GM19463 (cell line): ENCODE results near the gene ZBED6.
"Not testable (repeated sequence)": the region's sequence is repeated elsewhere in the genome, so short reads cannot be mapped to it uniquely, and the experiment has no call there.

Experiments
- ATAC-seq: cut with Tn5 transposase; IDR thresholded peaks from one replicate; pipeline ENCODE4 v1.9.1; 2021; ENCODE audit warnings: mild to moderate bottlenecking, moderate library complexity; ENCODE audit not compliant: unreplicated experiment

Gene ZBED6, protein sequence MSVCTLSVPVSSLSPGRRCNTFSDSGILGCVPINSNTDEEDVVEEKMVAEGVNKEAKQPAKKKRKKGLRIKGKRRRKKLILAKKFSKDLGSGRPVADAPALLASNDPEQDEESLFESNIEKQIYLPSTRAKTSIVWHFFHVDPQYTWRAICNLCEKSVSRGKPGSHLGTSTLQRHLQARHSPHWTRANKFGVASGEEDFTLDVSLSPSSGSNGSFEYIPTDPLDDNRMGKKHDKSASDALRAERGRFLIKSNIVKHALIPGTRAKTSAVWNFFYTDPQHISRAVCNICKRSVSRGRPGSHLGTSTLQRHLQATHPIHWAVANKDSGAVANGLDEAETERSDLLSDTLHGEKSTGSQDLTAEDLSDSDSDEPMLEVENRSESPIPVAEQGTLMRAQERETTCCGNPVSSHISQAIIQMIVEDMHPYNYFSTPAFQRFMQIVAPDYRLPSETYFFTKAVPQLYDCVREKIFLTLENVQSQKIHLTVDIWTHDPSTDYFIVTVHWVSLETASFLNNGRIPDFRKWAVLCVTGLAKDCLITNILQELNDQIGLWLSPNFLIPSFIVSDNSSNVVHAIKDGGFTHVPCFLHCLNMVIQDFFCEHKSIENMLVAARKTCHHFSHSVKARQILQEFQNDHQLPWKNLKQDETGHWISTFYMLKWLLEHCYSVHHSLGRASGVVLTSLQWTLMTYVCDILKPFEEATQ (N-terminal part only)

DNA sequence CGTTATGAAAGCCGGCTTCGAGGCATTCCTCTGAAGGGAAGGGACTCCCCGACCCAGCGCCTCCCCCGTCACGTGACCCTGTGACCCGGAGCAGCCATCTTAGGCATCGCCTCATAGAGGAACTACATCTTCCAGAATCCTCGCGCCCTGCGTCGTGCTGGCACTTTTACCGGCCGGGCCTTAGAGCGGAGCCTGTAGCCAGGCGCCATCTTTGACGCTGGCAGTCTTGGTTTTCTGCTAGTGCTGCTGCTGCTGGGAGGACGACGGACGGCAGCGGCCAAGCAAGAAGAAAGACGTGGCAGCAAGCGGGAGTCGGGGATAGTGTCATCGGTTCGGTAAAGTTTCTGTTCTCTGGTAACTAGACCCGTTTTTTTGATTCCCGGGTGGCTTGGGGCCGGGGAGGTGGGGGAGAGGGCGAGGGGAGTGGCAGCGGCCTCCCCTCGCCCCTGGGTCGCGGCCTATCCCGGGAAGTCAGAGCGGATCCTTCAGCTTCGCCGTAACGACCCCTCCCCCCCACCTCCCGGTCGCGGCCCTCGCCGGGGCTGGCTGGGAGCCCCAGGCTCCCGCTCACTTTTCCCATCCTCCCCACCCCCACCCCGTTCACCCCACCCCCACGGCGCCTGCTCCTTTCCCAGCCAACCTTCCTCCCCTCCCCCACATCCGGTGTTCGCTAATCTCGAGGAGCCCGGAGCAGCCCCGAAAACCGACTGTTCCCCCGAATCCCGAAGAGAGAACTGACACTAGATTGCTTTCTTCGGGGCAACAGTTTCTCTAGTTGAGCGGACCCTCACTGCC, at the start of gene ZBED6, which contains the start of gene ZC3H11A:
Gene ZBED6, plus strand, starts transcription at position 183 of the 795 bp plus-strand sequence. CDS start 1,900 bp downstream, outside the sequence.
Gene ZC3H11A, plus strand, starts transcription at position 183 of the 795 bp plus-strand sequence. CDS start 21,448 bp downstream, outside the sequence.
- peak; percentile 97 for ATAC-seq

DNA sequence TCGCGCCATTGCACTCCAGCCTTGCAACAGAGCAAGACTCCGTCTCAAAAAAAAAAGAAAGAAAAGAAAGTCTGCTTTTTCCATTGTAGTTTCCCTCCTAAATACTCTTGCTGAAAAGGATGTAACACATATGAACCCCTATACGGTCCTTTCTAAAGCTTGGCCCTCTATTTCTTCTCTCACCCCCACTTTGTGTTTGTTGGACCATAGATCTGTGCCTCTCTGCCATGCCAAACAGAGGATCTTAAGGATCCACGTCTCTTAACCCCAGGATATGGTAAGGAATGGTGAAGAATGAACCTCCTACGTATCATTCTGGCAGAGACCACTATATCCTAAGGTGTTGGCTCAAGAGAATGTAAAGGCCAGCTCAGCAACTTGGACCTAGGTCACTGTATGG, 49.1 kb upstream of the ZBED6 start:
- ATAC-seq, result no peak

DNA sequence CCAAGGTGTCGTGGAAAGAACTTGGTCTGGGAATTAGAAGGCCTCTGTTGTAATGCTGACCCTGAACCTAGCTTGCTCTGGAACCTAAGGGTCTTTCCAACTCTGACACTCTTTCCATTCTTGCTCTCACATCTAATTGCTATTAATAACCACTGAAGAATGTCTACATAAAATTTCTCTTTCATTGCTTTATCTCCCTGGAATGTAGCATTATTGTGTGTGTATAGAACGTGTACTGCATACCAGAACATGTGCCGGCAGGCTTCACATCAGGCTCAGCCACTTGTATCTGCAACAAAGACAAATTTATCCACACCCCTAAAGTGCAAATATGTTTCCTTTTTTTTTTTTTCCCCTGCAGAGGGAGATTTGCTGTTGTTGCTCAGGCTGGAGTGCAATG, 44.4 kb upstream of the ZBED6 start:
- no peak for ATAC-seq

DNA sequence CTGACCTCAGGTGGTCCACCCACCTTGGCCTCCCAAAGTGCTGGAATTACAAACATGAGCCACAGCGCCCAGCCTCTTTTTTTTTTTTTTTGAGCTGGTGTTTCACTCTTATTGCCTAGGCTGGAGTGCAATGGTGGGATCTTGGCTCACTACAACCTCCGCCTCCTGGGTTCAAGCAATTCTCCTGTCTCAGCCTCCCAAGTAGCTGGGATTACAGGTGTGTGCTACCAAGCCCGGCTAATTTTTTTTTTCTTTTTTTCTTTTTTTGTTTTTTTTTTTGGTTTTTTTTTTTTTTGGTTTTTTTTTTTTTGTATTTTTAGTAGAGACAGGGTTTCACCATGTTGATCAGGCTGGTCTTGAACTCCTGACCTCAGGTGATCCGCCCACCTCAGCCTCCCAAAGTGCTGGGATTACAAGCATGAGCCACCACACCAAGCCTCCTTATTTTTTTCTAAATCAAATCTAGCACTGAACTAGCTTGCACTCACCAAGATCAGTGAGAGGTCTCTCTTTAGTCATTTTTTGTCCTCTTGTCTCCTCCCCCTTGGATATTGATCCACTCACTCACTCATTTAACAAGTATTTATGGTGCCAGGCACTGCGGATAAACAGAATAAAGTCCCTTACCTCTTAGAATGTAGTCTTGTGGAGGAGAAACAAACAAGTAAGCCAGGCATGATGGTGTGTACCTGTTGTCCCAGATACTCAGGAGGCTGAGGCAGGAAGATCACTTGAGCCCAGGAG, 43.6 kb upstream of the ZBED6 start:
- not testable (repeated sequence) for ATAC-seq

DNA sequence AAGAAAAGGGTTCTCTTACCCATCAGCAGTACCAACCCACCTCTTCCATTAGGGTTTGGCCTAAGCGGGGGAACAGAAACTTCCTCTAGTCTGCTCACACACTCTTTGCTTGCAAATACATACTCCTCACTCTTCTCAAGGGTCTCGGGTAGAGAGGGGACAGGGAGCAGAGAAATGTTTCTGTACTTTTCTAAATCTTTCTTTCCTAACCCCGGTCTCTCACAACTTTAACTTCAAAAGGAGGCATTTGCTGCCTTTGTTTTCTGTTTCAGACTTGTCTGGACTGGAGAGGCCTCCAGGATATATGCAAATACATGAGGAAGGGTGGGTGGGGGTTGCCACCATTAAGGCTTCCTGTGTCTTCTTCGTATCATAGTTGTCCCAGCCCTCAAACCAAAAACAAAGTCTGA, 41.0 kb upstream of the ZBED6 start:
- peak; percentile 62 for ATAC-seq

DNA sequence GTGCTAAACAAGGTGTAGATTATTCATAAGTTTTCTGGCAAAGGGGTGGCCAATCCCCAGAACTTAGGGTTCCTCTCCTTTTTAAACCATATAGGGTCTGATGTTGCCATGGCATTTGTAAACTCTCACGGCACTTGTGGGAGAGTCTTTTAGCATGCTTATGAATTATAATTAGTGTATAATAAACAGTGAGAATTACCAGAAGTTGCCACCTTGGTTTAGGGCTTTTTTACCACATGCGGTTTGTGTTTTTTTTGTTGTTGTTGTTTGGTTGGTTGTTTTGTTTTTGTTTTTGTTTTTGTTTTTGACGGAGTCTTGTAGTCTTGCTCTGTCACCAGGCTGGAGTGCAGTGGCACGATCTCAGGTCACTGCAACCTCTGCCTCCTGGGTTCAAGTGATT, 39.4 kb upstream of the ZBED6 start:
- no peak for ATAC-seq

DNA sequence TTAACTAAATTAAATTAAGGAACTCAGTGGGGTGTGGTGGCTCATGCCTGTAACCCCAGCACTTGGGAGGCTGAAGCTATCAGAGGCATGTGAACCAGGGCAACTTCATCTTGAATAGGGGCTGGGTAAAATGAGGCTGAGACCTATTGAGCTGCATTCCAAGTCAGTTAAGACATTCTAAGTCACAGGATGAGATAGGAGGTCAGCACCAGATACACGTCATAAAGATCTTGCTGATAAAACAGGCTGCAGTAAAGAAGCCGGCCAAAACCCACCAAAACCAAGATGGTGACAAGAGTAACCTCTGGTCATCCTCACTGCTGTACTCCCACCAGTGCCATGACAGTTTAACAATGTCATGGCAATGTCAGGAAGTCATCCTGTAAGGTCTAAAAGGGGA, 36.7 kb upstream of the ZBED6 start:
- ATAC-seq, result not testable (repeated sequence)

DNA sequence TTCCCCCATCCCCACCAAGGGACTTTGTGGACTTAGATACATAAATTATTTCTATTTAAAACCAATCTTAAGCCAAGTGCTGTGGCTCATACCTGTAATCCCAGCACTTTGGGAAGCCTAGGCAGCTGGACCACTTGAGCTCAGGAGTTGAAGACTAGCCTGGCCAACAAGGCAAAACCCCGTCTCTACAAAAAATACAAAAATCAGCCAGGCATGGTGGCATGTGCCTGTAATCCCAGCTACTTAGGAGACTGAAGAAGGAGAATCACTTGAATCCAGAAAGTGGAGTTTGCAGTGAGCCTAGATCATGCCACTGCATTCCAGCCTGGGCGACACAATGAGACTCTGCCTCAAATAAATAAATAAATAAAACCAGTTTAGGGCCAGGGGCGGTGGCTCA, 34.9 kb upstream of the ZBED6 start:
- ATAC-seq, result no peak

DNA sequence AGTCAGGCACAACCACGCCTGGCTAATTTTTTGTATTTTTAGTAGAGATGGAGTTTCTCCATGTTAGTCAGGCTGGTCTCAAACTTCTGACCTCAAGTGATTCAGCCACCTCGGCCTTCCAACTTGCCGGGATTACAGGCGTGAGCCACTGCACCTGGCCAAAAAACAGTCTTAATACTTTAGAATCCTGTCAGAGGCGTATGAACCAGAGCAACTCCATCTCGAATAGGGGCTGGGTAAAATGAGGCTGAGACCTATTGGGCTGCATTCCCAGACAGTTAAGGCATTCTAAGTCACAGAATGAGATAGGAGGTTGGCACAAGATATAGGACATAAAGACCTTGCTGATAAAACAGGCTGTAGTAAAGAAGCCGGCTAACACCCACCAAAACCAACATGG, 33.5 kb upstream of the ZBED6 start:
- ATAC-seq, result not testable (repeated sequence)

DNA sequence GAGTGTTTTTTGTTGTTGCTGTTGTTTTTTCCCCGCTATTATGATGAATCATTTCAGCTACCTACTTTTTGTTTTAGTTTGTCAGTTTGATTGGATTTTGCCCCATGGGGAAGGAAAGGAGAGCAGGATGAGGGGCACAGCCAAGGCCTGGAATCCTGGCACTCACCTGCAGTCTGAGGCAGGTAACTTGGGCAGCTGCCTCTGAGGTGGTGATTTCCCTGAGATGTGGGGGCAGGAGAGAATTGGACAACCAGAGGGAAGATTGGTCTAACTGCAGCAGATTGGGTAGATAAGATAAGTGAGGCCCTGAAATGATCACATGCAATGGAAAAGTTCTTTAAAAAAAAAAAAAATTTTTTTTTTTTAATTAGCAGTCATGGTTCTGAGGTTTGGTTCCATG, 31.9 kb upstream of the ZBED6 start:
- no peak for ATAC-seq

DNA sequence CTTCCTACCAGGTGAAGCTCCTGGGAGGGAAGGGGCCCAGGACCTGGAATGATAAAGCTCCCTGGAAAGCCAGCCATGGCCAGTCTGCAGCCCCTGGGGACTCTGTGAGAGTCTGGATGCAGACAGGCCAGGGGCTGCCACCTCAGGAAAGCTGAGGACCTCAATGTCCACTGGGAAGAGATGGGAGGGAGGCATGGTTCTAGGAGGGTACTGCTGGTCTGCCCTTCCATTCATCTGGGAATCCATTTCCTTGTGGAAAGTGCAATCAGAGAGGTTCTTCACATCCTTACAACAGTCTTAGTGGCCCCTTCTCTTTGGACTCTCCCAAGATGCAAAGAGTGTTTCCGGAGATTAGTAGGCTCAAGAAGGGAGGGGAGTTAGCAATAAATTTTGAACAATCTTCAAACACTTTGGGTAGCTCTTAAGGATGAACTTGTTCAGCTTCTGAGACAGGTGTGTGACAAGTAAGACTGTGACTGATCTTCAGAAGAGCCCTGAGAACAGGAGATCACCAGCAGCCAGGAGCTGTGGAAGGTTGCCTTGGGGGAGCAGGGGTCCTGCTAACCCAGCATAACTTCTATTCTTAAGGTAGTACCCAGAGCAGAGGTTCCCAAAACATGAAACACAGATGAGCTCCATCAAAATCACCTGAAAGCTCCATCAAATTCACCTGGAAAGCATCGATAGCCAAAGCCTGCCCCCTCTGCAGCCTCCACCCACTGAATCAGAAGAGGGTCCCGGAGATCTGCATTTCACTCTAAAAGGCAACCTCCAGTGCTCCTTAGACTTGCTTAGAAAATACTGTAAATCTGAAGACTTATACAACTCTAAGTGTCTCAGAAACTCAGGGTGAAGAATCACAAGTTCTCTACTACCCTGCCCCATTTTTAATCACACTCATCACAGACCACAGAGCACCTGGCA, 31.1 kb upstream of the ZBED6 start:
- ATAC-seq, result no peak

DNA sequence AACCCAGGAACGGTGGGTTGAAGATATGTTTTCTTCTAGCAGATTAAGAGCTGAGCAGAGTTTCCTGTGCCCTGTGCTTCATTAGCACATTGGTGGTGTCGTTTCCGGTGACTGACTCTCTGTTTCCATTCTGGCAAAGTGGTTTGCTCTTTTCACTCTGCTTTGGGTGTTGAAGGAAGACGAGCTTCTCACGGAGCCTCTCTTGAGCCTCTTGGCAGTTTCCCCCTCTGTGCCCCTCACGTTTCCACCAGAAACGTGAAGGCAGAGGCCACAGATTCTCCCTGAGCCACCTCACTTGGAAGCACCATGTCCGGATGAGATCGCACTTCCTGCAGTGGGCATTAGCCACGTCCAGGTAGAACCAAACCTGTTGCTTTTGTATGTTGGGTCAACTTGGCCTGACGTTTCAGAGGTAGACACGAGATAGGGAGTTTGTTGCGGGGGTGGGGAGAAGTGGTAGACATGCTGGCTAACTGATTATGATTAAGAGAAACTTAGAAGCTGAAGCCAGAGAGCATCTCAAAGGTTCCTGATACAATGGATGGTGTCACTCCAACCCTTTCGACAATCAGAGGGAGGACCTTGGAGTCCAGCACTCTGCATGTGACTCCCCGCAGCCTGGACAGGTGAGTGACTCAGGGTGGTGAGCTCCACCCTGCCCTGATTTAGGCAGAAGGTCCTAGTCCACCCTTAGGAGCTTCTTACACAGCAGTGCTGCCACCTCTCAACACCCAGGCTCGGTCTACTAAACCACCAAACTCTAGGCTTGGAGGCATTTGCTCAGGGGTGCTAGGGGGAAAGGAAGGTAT, 30.2 kb upstream of the ZBED6 start, which contains the start of gene LAX1:
Gene LAX1, plus strand, starts transcription at position 155 of the 809 bp plus-strand sequence. Its CDS starts 383 bp downstream, at position 538.
- ATAC-seq, result peak; percentile 74

DNA sequence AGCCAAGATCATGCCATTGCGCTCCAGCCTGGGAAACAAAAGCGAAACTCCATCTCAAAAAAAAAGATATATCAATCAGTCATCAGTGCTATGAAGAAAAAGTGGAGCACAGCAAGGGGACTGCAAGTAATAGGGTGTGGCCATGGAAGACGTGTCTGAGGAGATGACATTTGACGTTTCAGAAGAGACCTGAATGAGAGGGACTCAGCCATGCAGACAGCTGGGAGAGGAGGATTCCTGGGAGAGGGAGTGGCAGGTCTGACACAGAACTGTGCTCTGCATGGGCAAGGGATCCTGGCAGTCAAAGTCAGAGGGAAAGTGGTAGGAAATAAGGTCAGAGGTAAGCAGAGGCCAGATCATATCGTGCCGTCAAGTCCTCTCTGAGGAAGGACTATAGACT, 27.2 kb upstream of the ZBED6 start:
- ATAC-seq, result no peak

DNA sequence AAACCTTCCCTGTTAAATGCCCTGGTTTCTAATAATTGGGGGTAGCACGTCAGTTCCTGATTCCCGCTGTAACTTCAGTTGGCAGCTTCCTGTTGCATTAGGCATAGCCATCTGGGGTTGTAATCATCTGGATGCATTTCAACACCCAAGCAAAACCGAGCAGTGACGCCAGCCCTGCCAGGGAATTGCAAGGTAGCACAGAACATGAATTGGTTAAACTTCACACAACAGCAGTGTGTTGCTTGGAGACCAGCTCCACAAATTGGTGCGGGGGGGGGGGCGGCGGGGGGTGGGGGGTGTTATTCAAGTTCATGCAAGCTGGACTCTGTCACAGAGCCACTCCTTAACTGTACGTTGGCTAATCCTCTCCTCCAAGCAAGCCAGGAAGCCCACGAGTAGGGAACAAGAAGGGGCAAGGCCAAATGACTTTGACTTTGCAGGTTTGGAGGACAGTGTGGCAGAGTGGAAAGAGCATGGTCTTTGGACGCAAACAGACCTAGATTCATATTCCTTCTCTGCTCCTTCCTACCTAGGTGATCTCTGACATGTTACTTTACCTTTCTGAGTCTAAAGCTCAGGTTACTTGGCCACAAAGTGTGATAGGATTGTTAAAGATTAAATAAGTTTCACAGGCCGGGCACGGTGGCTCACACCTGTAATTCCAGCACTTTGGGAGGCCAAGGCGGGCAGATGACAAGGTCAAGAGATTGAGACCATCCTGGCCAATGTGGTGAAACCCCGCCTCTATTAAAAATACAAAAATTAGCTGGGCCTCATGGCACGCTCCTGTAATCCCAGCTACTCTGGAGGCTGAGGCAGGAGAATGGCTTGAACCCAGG, 25.7 kb upstream of the ZBED6 start:
- no peak for ATAC-seq

DNA sequence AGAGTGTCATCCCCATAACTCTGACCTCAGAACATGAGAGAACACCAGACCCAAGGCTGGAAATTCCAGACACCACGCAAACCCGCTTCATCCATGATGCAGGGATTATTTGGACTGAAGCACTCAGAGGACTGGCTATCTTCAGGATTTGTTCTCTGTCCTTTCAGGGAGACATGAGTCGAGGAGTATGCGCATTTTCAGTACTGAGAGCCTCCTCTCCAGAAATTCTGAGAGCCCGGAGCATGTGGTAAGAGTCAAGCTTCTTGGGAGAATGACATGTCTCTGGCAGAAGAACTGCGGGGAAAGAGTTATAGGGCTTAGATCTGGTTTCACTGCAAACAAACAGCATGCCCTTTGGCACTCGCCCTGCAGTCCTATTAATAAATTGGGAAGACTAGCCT, 23.5 kb upstream of the ZBED6 start:
- no peak for ATAC-seq

DNA sequence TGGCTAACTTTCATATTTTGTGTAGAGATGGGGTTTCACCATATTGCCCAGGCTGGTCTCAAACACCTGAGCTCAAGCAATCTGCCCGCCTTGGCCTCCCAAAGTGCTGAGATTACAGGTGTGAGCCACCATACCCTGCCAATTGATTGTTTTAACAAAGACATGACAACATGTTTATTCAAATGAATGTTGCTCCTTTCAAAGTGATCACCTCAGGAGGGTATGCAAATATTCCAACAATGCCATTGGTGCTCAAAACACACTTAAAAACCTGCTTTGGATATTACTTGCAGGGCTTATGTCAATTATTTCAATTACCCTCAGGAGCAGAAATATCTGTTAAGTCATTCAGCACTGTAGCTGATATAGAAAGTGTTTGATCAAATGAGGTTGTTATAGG, 22.6 kb upstream of the ZBED6 start:
- no peak for ATAC-seq

DNA sequence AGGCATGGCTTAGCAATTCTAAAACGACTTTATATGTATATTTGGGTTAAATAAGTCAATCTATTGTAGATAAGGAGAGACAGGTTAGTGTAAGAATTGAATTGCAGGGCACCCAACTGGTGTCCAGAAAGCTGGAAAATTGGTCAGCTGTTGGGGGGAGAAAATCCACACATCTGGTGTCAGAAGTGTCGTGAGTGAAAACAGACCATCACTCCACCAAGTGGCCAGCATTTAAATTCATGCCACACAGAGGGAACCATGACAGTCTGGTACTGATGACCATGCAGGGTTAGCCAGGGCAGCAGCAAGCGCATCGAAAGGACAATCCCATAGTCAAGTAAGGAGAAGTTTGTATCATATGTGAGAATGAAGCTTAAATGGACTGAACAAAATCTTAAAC, 18.8 kb upstream of the ZBED6 start:
- ATAC-seq, result no peak

DNA sequence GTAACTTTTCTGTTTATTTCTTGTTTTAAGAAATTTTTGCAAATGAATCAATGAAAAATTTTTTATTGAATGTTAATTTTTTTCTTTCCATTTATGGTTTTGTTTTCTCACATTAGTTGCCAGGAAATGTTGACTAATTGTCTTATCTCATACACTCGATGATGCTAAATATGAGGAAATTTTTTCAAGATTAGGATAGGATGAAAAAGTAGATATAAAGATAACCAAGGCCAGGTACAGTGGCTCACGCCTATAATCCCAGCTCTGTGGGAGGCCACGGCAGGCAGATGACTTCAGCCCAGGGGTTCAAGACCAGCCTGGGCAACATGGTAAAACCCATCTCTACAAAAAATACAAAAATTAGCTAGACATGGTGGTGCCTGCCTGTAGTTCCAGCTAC, 17.8 kb upstream of the ZBED6 start:
- ATAC-seq, result no peak
